ENCODE data around the gene PEX7.

DNA sequence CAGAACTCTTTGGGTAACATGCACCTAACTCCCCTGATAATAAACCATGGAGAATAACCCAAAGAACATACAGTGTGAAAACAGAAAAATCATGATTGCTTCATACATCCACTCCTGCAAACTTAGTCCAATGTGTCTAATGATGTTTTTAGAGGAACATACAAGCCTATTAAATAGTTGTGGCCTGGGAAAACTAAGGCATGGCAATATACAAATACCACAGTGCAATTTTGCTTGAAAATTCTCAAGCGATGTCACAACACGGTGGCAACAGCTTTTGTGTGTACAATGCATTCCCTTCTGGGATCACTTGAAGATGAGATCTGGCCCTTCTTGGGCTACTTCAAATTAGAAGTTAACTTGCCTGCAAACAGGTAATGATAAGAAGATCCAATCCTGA lies 46.8 kb upstream of the PEX7 start:
- TF ChIP-seq, protein P1, sequence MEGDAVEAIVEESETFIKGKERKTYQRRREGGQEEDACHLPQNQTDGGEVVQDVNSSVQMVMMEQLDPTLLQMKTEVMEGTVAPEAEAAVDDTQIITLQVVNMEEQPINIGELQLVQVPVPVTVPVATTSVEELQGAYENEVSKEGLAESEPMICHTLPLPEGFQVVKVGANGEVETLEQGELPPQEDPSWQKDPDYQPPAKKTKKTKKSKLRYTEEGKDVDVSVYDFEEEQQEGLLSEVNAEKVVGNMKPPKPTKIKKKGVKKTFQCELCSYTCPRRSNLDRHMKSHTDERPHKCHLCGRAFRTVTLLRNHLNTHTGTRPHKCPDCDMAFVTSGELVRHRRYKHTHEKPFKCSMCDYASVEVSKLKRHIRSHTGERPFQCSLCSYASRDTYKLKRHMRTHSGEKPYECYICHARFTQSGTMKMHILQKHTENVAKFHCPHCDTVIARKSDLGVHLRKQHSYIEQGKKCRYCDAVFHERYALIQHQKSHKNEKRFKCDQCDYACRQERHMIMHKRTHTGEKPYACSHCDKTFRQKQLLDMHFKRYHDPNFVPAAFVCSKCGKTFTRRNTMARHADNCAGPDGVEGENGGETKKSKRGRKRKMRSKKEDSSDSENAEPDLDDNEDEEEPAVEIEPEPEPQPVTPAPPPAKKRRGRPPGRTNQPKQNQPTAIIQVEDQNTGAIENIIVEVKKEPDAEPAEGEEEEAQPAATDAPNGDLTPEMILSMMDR (IDR thresholded peaks at IDR 0.05): no peak
- TF ChIP-seq POLR2AphosphoS5 (IDR thresholded peaks at IDR 0.05; ENCODE audit: insufficient read depth in 1 of 2, low read depth in 1 of 2): no peak
- no peak for TF ChIP-seq POLR2A (IDR thresholded peaks at IDR 0.05)

Measured in vagina (tissue), 2 donors.